Keratinocyte (primary cell): ENCODE measurements around the gene RND3. TPM values are rescaled to one million over a fixed set of nuclear protein-coding genes. Genes with fewer than 3 reads are reported as not detected.

Experiments
- DNase-seq: peaks from one replicate; pipeline ENCODE4 v3.0.0-alpha.2; 2011; ENCODE audit warnings: low read depth, missing footprints, low spot score
- FAIRE-seq: peaks from 2 replicates; lab custom pipeline; 2011; peaks lifted over from hg19 to GRCh38; lab: Jason Lieb, UNC
- H2AFZ ChIP-seq: 2 replicates; pipeline ENCODE4 v1.6.0; 2012; ENCODE audit warnings: low read length, control low read depth, inconsistent platforms; ENCODE audit not compliant: control insufficient read depth
- H3K27ac ChIP-seq: 2 replicates; pipeline ENCODE4 v1.5.1; 2011; ENCODE audit warnings: low read length; ENCODE audit not compliant: control insufficient read depth, insufficient read depth
- H3K27me3 ChIP-seq: 3 replicates; pipeline ENCODE4 v1.6.0; 2011; ENCODE audit warnings: low read length; ENCODE audit not compliant: control insufficient read depth, insufficient read depth; ENCODE audit errors: extremely low read depth
- H3K36me3 ChIP-seq, 2 experiments: 2 replicates in 1 of 2; 3 replicates in 1 of 2; pipeline ENCODE4 v1.5.1; 2011; ENCODE audit warnings: low read length in 2 of 2, mild to moderate bottlenecking in 1 of 2; ENCODE audit not compliant: control insufficient read depth in 2 of 2, insufficient read depth in 2 of 2; ENCODE audit errors: extremely low read depth in 1 of 2
- H3K4me1 ChIP-seq: 3 replicates; pipeline ENCODE4 v1.5.1; 2011; ENCODE audit warnings: low read length; ENCODE audit not compliant: control insufficient read depth, insufficient read depth; ENCODE audit errors: extremely low read depth
- H3K4me2 ChIP-seq: 3 replicates; pipeline ENCODE4 v1.6.0; 2011; ENCODE audit warnings: low read depth, low read length; ENCODE audit not compliant: control insufficient read depth, insufficient read depth; ENCODE audit errors: extremely low read depth
- H3K4me3 ChIP-seq, 3 experiments: fragments of 200-600 bp in 1 of 3; sonication (generic) in 1 of 3; 2 replicates in 2 of 3; 3 replicates in 1 of 3; pipeline ENCODE4 v1.5.1; 2011 to 2016; ENCODE audit warnings: low read length in 3 of 3, mild to moderate bottlenecking in 3 of 3, control low read depth in 2 of 3, inconsistent platforms in 1 of 3, low read depth in 1 of 3, mixed read lengths in 1 of 3, mixed run types in 1 of 3, moderate library complexity in 1 of 3; ENCODE audit not compliant: control insufficient read depth in 2 of 3, insufficient read depth in 2 of 3; ENCODE audit errors: extremely low read depth in 1 of 3
- H3K79me2 ChIP-seq: 2 replicates; pipeline ENCODE4 v1.6.0; 2012; ENCODE audit warnings: low read length; ENCODE audit not compliant: control insufficient read depth, insufficient read depth
- H3K9ac ChIP-seq: 3 replicates; pipeline ENCODE4 v1.6.0; 2011; ENCODE audit warnings: low read length; ENCODE audit not compliant: control insufficient read depth, insufficient read depth; ENCODE audit errors: extremely low read depth
- H3K9me1 ChIP-seq: 3 replicates; pipeline ENCODE4 v1.6.0; 2011; ENCODE audit warnings: low read length; ENCODE audit not compliant: control insufficient read depth, insufficient read depth; ENCODE audit errors: extremely low read depth
- H3K9me3 ChIP-seq: 2 replicates; pipeline ENCODE4 v1.5.1; 2012; ENCODE audit warnings: low read depth, low read length; ENCODE audit not compliant: control insufficient read depth
- H4K20me1 ChIP-seq: 3 replicates; pipeline ENCODE4 v1.6.0; 2011; ENCODE audit warnings: low read length; ENCODE audit not compliant: control insufficient read depth, insufficient read depth; ENCODE audit errors: extremely low read depth
- CTCF ChIP-seq, 3 experiments: IDR thresholded peaks in 1 of 3; conservative IDR thresholded peaks in 1 of 3; optimal IDR thresholded peaks in 1 of 3; 2 replicates in 2 of 3; 3 replicates in 1 of 3; pipeline versions ENCODE3 to v1.5.1; 2011; ENCODE audit warnings: low read length in 3 of 3, mild to moderate bottlenecking in 3 of 3, moderate library complexity in 2 of 3, control low read depth in 1 of 3, inconsistent platforms in 1 of 3; ENCODE audit not compliant: insufficient read depth in 2 of 3; ENCODE audit errors: extremely low read depth in 1 of 3
- EZH2 ChIP-seq: IDR thresholded peaks from one replicate; pipeline ENCODE4 v1.6.1; 2012; ENCODE audit warnings: inconsistent platforms, mild to moderate bottlenecking, low read length, moderate library complexity
- dilution Hi-C: fragments of 300-500 bp; cut with MboI; formaldehyde crosslinking; loops from one replicate; pipeline ENCODE4 v1.7.0; 2020; ENCODE audit warnings: low sequenced_read_pairs; ENCODE audit not compliant: extremely low pct_ligation_motif_present
- polyA plus RNA-seq, 5 experiments: library from polyadenylated mRNA; depleted of rRNA in 3 of 5; stranded (reverse) in 3 of 5; stranded (forward) in 1 of 5; unstranded in 1 of 5; fragments of >200 nt; gene quantifications; 1 replicate in 1 of 5; 2 replicates in 3 of 5; 3 replicates in 1 of 5; pipeline versions ENCODE4 v1.2.1 to v1.2.3, GENCODE V29; 2011 to 2012; ENCODE audit warnings: missing spikeins in 2 of 5, low read depth in 1 of 5, low replicate concordance in 1 of 5

Gene RND3
- polyA plus RNA-seq, 1 donor (not counting 4 experiments of a cell fraction or from before 2014, with no cell fraction given), result 202 TPM

GRCh38 chr2:150426724-150427123, 60.7 kb downstream of the RND3 start:
- Histone ChIP-seq H3K9me1 (no peaks in the 10 kb centered on the region), H4K20me1 (no peaks in the 10 kb centered on the region), H3K9ac (no peak overlapping the region), H3K9me3 (no peaks in the 10 kb centered on the region), H3K27me3 (no peaks in the 10 kb centered on the region), H3K4me1 (peaks cover 4% of the 10 kb centered on the region), H3K36me3 (no peaks in the 10 kb centered on the region), H3K27ac (no peak overlapping the region), H3K4me3 (no peak overlapping the region), H3K4me2 (no peak overlapping the region), H2AFZ (no peak overlapping the region), H3K79me2 (no peaks in the 10 kb centered on the region)
- dilution Hi-C loops, result no loop called here
- DNase-seq (no peak), FAIRE-seq (no peak)
- TF ChIP-seq EZH2 (no peak), CTCF (optimal IDR thresholded peaks at IDR 0.05 in 1 of 3, IDR thresholded peaks at IDR 0.05 in 1 of 3, conservative IDR thresholded peaks at IDR 0.05 in 1 of 3; ENCODE audit: extremely low read depth in 1 of 3, insufficient read depth in 2 of 3, low read length in 3 of 3) (no peak)

GRCh38 chr2:150426315-150426714, 61.2 kb downstream of the RND3 start:
- Histone ChIP-seq H3K9me1 (no peaks in the 10 kb centered on the region), H4K20me1 (no peaks in the 10 kb centered on the region), H3K79me2 (no peaks in the 10 kb centered on the region), H3K27me3 (no peaks in the 10 kb centered on the region), H3K36me3 (no peaks in the 10 kb centered on the region), H2AFZ (no peak overlapping the region), H3K9ac (no peak overlapping the region), H3K4me2 (no peak overlapping the region), H3K27ac (no peak overlapping the region), H3K4me1 (peaks cover 4% of the 10 kb centered on the region), H3K9me3 (no peaks in the 10 kb centered on the region), H3K4me3 (no peak overlapping the region)
- TF ChIP-seq CTCF (optimal IDR thresholded peaks at IDR 0.05 in 1 of 3, IDR thresholded peaks at IDR 0.05 in 1 of 3, conservative IDR thresholded peaks at IDR 0.05 in 1 of 3; ENCODE audit: extremely low read depth in 1 of 3, insufficient read depth in 2 of 3, low read length in 3 of 3), result no peak
- FAIRE-seq (no peak), DNase-seq (no peak)
- dilution Hi-C loops, result no loop called here
